HepG2 (cell line): ENCODE results near the gene HOXD8. TPM values are rescaled to one million over a fixed set of nuclear protein-coding genes. Genes with fewer than 3 reads are reported as not detected.

ENCODE experiments used
- ATF4 ChIP-seq, 2 experiments: fragments of 450-650 bp in 1 of 2; sonication (generic) in 1 of 2; formaldehyde crosslinking; IDR thresholded peaks; 2 replicates each; pipeline versions ENCODE4 v1.5.0 to v1.8.0; 2020 to 2022; ENCODE audit warnings: mild to moderate bottlenecking in 1 of 2, missing genetic modification reagents in 1 of 2
- DDIT3 ChIP-seq: sonication (generic); formaldehyde crosslinking; IDR thresholded peaks from 2 replicates; pipeline ENCODE4 v1.4.0; 2020; ENCODE audit warnings: mild to moderate bottlenecking, missing genetic modification reagents
- E2F1 ChIP-seq: sonication (generic); formaldehyde crosslinking; IDR thresholded peaks from 2 replicates; pipeline ENCODE4 v1.5.0; 2020; ENCODE audit warnings: missing genetic modification reagents
- HDAC2 ChIP-seq: sonication (generic); formaldehyde crosslinking; IDR thresholded peaks from 2 replicates; pipeline ENCODE4 v1.4.0; 2020; ENCODE audit warnings: missing genetic modification reagents
- HIVEP1 ChIP-seq: sonication (generic); formaldehyde crosslinking; IDR thresholded peaks from 2 replicates; pipeline ENCODE4 v1.4.0; 2020; ENCODE audit warnings: mild to moderate bottlenecking, missing genetic modification reagents
- HOXA3 ChIP-seq: sonication (generic); formaldehyde crosslinking; IDR thresholded peaks from 2 replicates; pipeline ENCODE4 v1.5.0; 2020; ENCODE audit warnings: missing genetic modification reagents
- IRX3 ChIP-seq: sonication (generic); formaldehyde crosslinking; IDR thresholded peaks from 2 replicates; pipeline ENCODE4 v1.8.1; 2023; ENCODE audit warnings: mild to moderate bottlenecking, low read depth, missing genetic modification reagents, borderline replicate concordance
- KDM2A ChIP-seq: sonication (generic); formaldehyde crosslinking; IDR thresholded peaks from 2 replicates; pipeline ENCODE4 v1.4.0; 2020; ENCODE audit warnings: low read depth, missing genetic modification reagents, borderline replicate concordance
- MTF1 ChIP-seq: sonication (generic); formaldehyde crosslinking; IDR thresholded peaks from 2 replicates; pipeline ENCODE4 v1.5.0; 2020; ENCODE audit warnings: missing genetic modification reagents
- NR2F6 ChIP-seq, 2 experiments: IDR thresholded peaks; 2 replicates each; pipeline ENCODE4 v1.6.1; 2016; ENCODE audit warnings: antibody characterized with exemption in 1 of 2, mild to moderate bottlenecking in 1 of 2
- PATZ1 ChIP-seq: sonication (generic); formaldehyde crosslinking; IDR thresholded peaks from 2 replicates; pipeline ENCODE4 v1.4.0; 2020; ENCODE audit warnings: missing genetic modification reagents
- RCOR2 ChIP-seq: IDR thresholded peaks from 2 replicates; pipeline ENCODE4 v1.6.1; 2016; ENCODE audit warnings: missing biosample characterization, missing genetic modification reagents
- ZBTB2 ChIP-seq: sonication (generic); formaldehyde crosslinking; IDR thresholded peaks from 2 replicates; pipeline ENCODE4 v1.8.0; 2022; ENCODE audit warnings: low read depth, missing genetic modification reagents
- ZFAT ChIP-seq: sonication (generic); formaldehyde crosslinking; conservative IDR thresholded peaks from 2 replicates; pipeline ENCODE4 v1.8.1; 2023; ENCODE audit warnings: missing genetic modification reagents, inconsistent platforms
- ZFYVE20 ChIP-seq: sonication (generic); formaldehyde crosslinking; IDR thresholded peaks from 2 replicates; pipeline ENCODE4 v1.8.0; 2023; ENCODE audit warnings: low read depth, mild to moderate bottlenecking, moderate library complexity, missing genetic modification reagents, borderline replicate concordance
- ZMYM4 ChIP-seq: sonication (generic); formaldehyde crosslinking; IDR thresholded peaks from 2 replicates; pipeline ENCODE4 v1.8.1; 2023; ENCODE audit warnings: mild to moderate bottlenecking, missing genetic modification reagents
- ZNF331 ChIP-seq: sonication (generic); formaldehyde crosslinking; IDR thresholded peaks from 2 replicates; pipeline ENCODE4 v1.4.0; 2020; ENCODE audit warnings: missing genetic modification reagents
- ZNF430 ChIP-seq: sonication (generic); formaldehyde crosslinking; IDR thresholded peaks from 2 replicates; pipeline ENCODE4 v1.9.0; 2021; ENCODE audit warnings: mild to moderate bottlenecking, missing genetic modification reagents
- ZNF644 ChIP-seq: IDR thresholded peaks from 2 replicates; pipeline ENCODE4 v1.6.1; 2016; ENCODE audit warnings: low read depth
- ZNF672 ChIP-seq: sonication (generic); formaldehyde crosslinking; IDR thresholded peaks from 2 replicates; pipeline ENCODE4 v1.8.1; 2022; ENCODE audit warnings: missing genetic modification reagents
- ZNF784 ChIP-seq: sonication (generic); formaldehyde crosslinking; IDR thresholded peaks from 2 replicates; pipeline ENCODE4 v1.5.1; 2020; ENCODE audit warnings: missing genetic modification reagents, mild to moderate bottlenecking, borderline replicate concordance
- ZNF792 ChIP-seq: IDR thresholded peaks from 2 replicates; pipeline ENCODE4 v1.6.1; 2016
- polyA plus RNA-seq, 8 experiments: library from polyadenylated mRNA; depleted of rRNA in 3 of 8; stranded (reverse) in 7 of 8; unstranded in 1 of 8; fragments of >200 nt; fragmentation: Illumina TruSeq in 4 of 8; extraction: Trizol in 4 of 8; gene quantifications; 2 replicates each; pipeline versions ENCODE4 v1.2.1 to v1.2.3, GENCODE V29; 2011 to 2016; ENCODE audit warnings: low read depth in 4 of 8, missing spikeins in 1 of 8, mixed read lengths in 1 of 8; ENCODE audit not compliant: insufficient read depth in 1 of 8
- total RNA-seq, 5 experiments: library from RNA; depleted of rRNA; stranded (reverse); fragments of >200 nt; fragmentation: Illumina TruSeq; extraction: Trizol; gene quantifications; 2 replicates each; pipeline ENCODE4 v1.2.3, GENCODE V29; 2016; ENCODE audit warnings: low read depth in 1 of 5

Gene HOXD8
- total and polyA plus RNA-seq, 2 of the 13 experiments (the other 11 are each of a cell fraction or from before 2014, with no cell fraction given) = not detected

GRCh38 chr2:176172007-176172894 lies 42.7 kb downstream of the HOXD8 start (continued):
- TF ChIP-seq E2F1 (CRISPR knock-in tag) = no peak
- TF ChIP-seq DDIT3 = no peak
- TF ChIP-seq ZBTB2 = no peak
- TF ChIP-seq KDM2A (CRISPR knock-in tag) = peak; percentile 39; the same call in 1 of the 2 replicates
- peak; percentile 63; the same call in 1 of the 2 replicates for TF ChIP-seq ZMYM4
- no peak for TF ChIP-seq ZNF430 (CRISPR knock-in tag)
- TF ChIP-seq ZNF331 (CRISPR knock-in tag) = peak; percentile 62; the same call in 1 of the 2 replicates
- no peak for TF ChIP-seq ZNF672 (CRISPR knock-in tag)
- no peak for TF ChIP-seq PATZ1 (CRISPR knock-in tag)
- TF ChIP-seq HOXA3 = peak; percentile 16; the same call in 1 of the 2 replicates
- no peak for TF ChIP-seq RCOR2
- TF ChIP-seq HDAC2 (CRISPR knock-in tag) = no peak
- no peak for TF ChIP-seq ZFYVE20 (CRISPR knock-in tag)
- 0 out of 2 replicates have a peak, but pooled peaks have one; percentile 28 for TF ChIP-seq ZNF792
- TF ChIP-seq ZNF784 (CRISPR knock-in tag) = no peak
- TF ChIP-seq NR2F6 (IDR thresholded peaks at IDR 0.05) = no peak
- TF ChIP-seq NR2F6 (CRISPR knock-in tag; IDR thresholded peaks at IDR 0.05) = no peak
- TF ChIP-seq HIVEP1 (CRISPR knock-in tag) = no peak; the same call in 1 of the 2 replicates
- no peak for TF ChIP-seq ZFAT (CRISPR knock-in tag)
- TF ChIP-seq ATF4 (CRISPR knock-in tag; IDR thresholded peaks at IDR 0.05) = no peak
- no peak for TF ChIP-seq IRX3 (CRISPR knock-in tag)
- TF ChIP-seq MTF1 (CRISPR knock-in tag) = no peak
- no peak for TF ChIP-seq ZNF644 (CRISPR knock-in tag)
